Raji (cell line): ENCODE results near the gene HCN1.

Source experiments
- POLR2A ChIP-seq: IDR thresholded peaks from 2 replicates; pipeline ENCODE4 v1.6.1; 2011; ENCODE audit warnings: low read depth, low read length, control low read depth; ENCODE audit not compliant: insufficient read depth

Gene HCN1

GRCh38 chr5:45512521-45512920, 183.7 kb downstream of the HCN1 start:
- TF ChIP-seq POLR2A, result no peak

GRCh38 chr5:45509371-45509770, 186.8 kb downstream of the HCN1 start:
- TF ChIP-seq POLR2A, result no peak

- TF ChIP-seq POLR2A, result no peak
Measured at GRCh38 chr5:45508135-45508534, 188.0 kb downstream of the HCN1 start.

- TF ChIP-seq POLR2A, result no peak
Measured at GRCh38 chr5:45507178-45507577, 189.0 kb downstream of the HCN1 start.

GRCh38 chr5:45491368-45491767, 204.8 kb downstream of the HCN1 start:
- no peak for TF ChIP-seq POLR2A

GRCh38 chr5:45484781-45485180, 211.4 kb downstream of the HCN1 start:
- no peak for TF ChIP-seq POLR2A

GRCh38 chr5:45454114-45454513, 242.1 kb downstream of the HCN1 start:
- no peak for TF ChIP-seq POLR2A

GRCh38 chr5:45440466-45440865, 255.7 kb downstream of the HCN1 start:
- TF ChIP-seq POLR2A, result no peak

- no peak for TF ChIP-seq POLR2A
Measured at GRCh38 chr5:45437752-45438151, 258.4 kb downstream of the HCN1 start.

- TF ChIP-seq POLR2A, result no peak
Measured at GRCh38 chr5:45417285-45417998, 278.7 kb downstream of the HCN1 start.

GRCh38 chr5:45414620-45415573, 281.3 kb downstream of the HCN1 start:
- no peak for TF ChIP-seq POLR2A

- TF ChIP-seq POLR2A, result no peak
Measured at GRCh38 chr5:45411971-45412612, 284.1 kb downstream of the HCN1 start.

- TF ChIP-seq POLR2A, result no peak
Measured at GRCh38 chr5:45410304-45410995, 285.7 kb downstream of the HCN1 start.

GRCh38 chr5:45408067-45408466, 288.1 kb downstream of the HCN1 start:
- TF ChIP-seq POLR2A, result no peak

- no peak for TF ChIP-seq POLR2A
Measured at GRCh38 chr5:45402804-45403455, 293.2 kb downstream of the HCN1 start.

- TF ChIP-seq POLR2A, result no peak
Measured at GRCh38 chr5:45399041-45399440, 297.1 kb downstream of the HCN1 start.
